Esophagus muscularis mucosa (tissue), 4 donors: ENCODE results near the gene LAMTOR2.

ENCODE experiments used
- EP300 ChIP-seq: sonication (generic); formaldehyde crosslinking; IDR thresholded peaks from one replicate; pipeline ENCODE4 v1.6.1; 2017; ENCODE audit warnings: antibody characterized with exemption
- POLR2A ChIP-seq: fragments of 450-650 bp; IDR thresholded peaks from one replicate; pipeline ENCODE4 v1.6.1; 2017; ENCODE audit warnings: antibody characterized with exemption, moderate library complexity, mild to moderate bottlenecking, low read depth
- POLR2AphosphoS5 ChIP-seq, 2 donors: sonication (generic); formaldehyde crosslinking; IDR thresholded peaks; one replicate each; pipeline ENCODE4 v1.6.1; 2017; ENCODE audit warnings: antibody characterized with exemption in 2 of 2
- TF ChIP-seq, protein P1 (sequence below), 3 experiments: fragments of 200-600 bp in 2 of 3; fragments of 450-650 bp in 1 of 3; sonication (generic) in 2 of 3; IDR thresholded peaks; one replicate each; pipeline ENCODE4 v1.5.1; 2017 to 2019; ENCODE audit warnings: antibody characterized with exemption in 3 of 3, mild to moderate bottlenecking in 2 of 3, moderate library complexity in 1 of 3

DNA sequence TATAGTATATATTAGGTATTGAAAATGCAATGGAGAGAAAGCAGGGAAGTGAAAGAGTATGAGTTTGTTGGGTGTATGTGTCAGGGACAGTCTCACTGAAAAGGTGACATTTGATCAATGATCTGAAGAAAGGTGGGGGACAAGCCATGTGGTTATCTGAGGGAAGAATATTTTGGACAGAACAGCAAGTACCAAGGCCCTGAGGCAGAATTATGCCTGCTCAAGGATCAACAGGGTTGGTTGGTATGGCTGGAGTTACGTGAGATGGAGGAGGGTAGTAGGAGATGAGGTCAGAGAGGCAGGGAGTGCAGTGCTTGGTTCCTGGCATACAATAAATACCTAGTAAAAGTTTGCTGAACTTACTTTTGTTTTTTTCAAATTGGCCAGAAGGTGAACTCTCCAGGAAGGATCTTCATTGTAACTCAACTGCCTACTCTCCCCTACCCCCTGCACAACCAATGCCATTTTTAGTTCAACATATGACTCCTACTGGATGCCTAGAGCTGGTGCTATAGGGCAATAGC lies 1.8 kb downstream of the LAMTOR2 start:
- TF ChIP-seq POLR2AphosphoS5 (IDR thresholded peaks at IDR 0.05): no peak
- TF ChIP-seq, protein P1, sequence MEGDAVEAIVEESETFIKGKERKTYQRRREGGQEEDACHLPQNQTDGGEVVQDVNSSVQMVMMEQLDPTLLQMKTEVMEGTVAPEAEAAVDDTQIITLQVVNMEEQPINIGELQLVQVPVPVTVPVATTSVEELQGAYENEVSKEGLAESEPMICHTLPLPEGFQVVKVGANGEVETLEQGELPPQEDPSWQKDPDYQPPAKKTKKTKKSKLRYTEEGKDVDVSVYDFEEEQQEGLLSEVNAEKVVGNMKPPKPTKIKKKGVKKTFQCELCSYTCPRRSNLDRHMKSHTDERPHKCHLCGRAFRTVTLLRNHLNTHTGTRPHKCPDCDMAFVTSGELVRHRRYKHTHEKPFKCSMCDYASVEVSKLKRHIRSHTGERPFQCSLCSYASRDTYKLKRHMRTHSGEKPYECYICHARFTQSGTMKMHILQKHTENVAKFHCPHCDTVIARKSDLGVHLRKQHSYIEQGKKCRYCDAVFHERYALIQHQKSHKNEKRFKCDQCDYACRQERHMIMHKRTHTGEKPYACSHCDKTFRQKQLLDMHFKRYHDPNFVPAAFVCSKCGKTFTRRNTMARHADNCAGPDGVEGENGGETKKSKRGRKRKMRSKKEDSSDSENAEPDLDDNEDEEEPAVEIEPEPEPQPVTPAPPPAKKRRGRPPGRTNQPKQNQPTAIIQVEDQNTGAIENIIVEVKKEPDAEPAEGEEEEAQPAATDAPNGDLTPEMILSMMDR (IDR thresholded peaks at IDR 0.05): no peak
- no peak for TF ChIP-seq EP300
- TF ChIP-seq POLR2A: no peak
